Fibroblast of gingiva (primary cell): ENCODE data around the gene EMP1.

Experiments
- DNase-seq: peaks from one replicate; pipeline ENCODE4 v3.0.0-alpha.2; 2011; ENCODE audit warnings: low read depth

EMP1 gene

GRCh38 chr12:13196130-13196921, at the start of gene EMP1:
TSS of gene EMP1 (plus strand) at chr12:13196726. CDS start at chr12:13211511, 14,785 bp downstream.
- DNase-seq, result peak; percentile 100

GRCh38 chr12:13147688-13148484, 48.6 kb upstream of the EMP1 start:
- no peak for DNase-seq

GRCh38 chr12:13148485-13148847, 48.1 kb upstream of the EMP1 start:
- peak; percentile 68 for DNase-seq

- DNase-seq, result no peak
Measured at GRCh38 chr12:13149411-13149810, 47.1 kb upstream of the EMP1 start.

GRCh38 chr12:13152281-13152680, 44.2 kb upstream of the EMP1 start:
- DNase-seq, result peak; percentile 44

DNA sequence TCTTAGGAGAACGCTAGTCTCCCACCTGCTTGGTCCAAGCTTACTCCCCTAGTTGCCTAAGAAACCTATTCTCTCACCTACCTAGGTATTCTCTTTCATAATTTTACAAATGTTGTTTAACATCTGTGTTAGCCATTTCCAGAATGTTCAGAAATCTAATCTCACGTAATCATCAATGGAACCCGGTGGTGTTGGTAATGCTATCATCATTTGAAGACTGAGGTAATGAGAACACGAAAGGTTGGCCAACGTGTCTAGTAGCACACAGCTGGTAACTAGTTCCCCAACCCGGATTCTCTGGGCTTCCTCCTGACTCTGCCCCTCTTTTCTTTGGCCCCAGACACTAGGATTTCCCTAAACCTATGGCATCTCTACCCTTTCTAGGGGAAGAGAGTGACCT, 43.8 kb upstream of the EMP1 start:
- DNase-seq, result no peak

DNA sequence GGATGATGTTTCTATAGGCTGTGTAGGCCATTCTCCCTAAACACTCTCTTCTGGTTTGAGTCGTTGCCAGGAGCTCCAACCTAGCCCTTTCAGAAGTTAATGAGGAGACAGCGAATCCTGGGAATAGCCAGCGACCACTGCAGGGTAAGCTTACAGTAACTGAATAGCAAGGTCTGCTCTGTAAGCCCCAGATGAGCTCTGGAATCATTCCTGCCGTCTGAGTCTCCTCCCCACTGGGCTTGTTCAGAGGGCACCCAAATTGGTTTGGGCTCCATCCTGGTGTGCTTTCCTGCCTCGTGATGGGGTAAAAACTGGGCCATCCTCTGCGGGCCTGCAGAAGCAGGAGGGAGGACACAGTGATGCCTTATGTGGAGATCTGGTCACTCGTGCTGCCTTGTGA, 43.3 kb upstream of the EMP1 start:
- no peak for DNase-seq

- DNase-seq, result peak; percentile 91
Measured at GRCh38 chr12:13154027-13154538, 42.4 kb upstream of the EMP1 start.

DNA sequence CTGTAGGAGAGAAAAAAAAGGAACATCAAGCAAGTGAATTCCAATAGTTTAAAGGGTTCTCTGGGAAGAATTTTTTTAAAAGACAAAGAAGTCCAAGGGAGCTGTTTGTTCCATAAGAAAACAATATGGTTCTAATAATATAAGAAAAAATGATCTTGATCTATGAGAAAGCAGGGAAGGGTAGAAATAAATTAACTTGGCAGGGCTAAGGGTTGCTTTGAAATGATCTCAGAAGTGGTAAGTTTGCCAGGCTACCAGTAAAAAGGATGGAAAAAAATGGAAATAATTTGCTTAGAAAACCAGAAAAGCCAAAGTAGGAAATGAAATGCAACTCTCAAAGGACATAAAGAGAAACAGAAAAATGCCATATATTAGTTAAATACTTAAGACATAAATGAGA, 41.7 kb upstream of the EMP1 start:
- peak; percentile 49 for DNase-seq

GRCh38 chr12:13156277-13156676, 40.2 kb upstream of the EMP1 start:
- no peak for DNase-seq

GRCh38 chr12:13161172-13161571, 35.4 kb upstream of the EMP1 start:
- DNase-seq, result no peak

GRCh38 chr12:13162904-13163303, 33.6 kb upstream of the EMP1 start:
- DNase-seq, result no peak

DNA sequence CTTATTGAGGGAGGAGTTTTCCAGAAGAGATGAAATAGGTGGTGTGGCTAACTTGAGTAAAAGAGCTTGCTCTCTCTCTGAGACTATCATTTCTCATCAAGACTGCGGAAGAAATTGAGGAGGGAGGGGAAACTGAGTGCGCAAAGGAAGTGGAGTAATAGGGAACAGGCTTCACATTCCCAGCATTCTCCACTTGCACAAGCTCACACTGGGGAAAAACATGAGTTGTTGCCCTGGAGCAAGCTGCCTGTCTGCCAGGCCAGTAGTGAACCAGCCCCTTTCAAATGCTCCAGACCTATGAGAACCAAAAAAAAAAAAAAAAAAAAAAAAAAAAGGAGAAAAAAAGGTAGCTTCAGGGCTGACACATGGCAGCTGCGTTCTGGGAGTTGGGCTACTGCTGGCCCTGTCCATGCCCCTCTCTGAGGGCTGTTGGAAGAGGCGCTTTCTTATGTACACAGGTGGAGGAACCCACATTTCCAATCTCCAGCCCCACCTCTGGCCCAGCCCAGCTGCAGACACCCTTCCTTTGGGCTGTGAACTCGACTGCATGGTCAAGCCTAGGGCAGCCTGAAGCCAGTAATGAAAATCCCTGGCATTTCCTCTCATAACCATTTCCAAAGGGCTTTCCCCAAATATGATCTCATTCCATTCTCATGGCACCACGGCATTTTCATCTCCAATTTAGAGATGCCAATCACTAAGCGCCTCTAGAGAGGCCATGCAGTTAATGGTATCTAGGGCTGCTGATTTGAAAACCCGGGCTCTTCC, 32.5 kb upstream of the EMP1 start:
- peak; percentile 72 for DNase-seq

DNA sequence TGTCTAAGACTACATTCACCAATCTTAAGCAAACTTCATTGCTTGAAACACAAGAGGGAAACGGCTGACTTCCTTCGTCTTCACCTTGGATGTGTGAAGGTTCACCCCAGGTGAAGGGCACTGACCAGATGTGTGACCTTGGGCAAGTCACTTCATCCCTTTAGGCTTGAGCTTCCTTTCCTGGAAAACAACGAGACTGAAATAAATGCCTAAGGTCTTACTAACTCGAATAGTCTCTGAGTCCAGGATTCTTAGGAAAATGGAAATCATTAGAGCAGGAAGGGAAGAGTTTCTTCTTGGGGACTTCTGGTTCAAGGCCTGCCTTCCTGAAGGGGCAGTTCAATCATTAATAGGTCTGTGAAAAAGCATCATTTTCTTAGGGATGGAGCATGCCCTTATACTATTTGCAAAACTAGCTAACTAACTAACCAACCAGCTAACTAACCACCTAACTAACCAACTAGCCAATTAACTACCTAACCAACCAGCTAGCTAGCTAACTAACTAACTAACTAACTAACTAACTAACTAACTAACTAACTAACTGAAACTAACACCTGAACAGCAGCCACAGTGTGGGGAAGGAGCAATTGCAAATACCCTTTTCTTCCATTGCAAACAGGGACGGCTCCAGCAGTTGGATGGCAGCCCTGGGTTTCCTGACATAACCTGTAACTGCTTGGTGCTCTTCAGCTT, 31.5 kb upstream of the EMP1 start:
- DNase-seq, result no peak

DNA sequence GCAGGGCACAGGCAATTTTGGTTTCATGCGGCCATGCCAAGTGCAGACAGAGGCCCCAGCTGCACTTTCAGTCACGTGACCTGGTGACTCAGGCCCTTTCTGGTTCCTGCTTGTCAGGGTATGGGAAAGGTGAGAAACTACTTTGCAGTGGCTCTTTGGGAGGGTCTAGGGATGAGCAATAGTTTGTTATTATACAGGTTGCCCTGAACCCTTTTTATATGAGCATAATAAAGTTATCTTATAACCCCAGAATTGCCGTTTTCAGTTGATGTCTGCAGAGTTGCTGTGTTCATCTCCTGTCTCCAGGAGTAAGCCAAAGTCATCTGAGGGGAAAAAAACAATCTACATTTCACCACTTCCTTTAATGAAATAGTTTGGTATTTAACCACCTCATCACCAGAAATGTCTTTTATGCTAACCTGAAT, 30.9 kb upstream of the EMP1 start:
- peak; percentile 78 for DNase-seq

DNA sequence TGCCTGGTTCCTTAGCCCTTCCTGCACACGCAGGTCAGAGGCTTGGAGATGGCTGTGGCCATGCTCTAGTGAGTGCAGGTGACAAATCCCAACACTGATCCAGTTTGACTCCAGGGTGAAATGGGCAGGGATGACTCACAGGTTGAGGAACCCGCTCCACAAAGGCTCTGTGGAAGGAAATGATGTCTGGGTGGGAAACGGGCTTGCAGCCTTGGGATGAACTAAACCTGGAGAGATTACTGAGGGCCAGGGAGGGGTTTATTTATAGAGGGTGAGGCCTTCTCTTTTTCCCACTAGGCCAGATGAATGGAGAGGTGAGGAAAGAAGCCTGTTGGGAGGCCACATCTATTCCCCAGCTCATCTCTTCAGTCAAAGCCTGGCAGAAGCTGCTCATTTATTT, 29.3 kb upstream of the EMP1 start:
- no peak for DNase-seq

DNA sequence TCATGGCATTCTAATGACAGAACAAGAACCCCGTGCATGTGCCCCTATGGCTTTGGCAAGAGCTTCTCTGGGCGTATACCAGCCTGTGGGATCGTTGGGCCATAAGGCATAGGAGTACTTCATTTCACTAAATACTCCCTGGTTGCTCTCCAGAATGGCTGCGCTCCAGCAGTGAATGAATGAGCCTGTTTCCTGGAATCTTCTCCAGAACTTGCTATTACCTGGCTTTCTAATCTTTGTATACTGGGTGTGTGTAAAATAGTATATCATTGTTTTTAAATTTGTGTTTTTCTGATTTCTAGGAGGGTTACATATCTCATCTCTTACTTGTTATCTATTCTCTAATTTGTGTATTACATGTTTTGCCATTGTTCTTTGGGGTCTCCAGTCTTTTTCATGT, 28.6 kb upstream of the EMP1 start:
- no peak for DNase-seq

GRCh38 chr12:13169272-13169671, 27.3 kb upstream of the EMP1 start:
- DNase-seq, result no peak

DNA sequence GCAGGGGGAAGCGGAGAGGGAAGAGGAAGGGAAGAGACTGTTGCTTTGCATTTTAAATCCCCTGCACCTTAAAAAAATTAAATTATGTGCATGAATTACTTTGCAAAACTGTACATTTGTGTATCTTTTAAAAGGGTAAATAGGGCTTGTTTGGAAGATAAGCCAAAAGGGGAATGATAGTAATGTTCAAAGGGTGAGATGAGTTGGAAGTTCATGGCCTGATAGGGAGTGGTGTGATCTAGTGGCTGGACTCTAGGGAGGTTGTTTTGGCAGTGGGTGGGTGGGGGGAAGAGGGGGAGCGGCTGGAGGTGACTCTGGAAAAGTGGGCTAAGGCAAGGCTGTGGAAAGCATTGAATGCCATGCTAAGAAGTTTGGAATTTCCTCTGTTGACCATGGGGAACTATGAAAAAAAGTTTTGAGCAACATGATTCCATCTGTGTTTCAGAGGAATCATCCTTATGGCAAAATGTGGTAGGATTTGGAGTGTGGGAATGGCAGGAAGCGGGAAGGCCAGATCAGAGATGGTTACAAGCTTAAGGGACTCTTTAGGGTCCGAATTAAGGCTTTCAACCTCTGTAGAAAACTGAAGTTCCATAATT, 25.5 kb upstream of the EMP1 start:
- no peak for DNase-seq

DNA sequence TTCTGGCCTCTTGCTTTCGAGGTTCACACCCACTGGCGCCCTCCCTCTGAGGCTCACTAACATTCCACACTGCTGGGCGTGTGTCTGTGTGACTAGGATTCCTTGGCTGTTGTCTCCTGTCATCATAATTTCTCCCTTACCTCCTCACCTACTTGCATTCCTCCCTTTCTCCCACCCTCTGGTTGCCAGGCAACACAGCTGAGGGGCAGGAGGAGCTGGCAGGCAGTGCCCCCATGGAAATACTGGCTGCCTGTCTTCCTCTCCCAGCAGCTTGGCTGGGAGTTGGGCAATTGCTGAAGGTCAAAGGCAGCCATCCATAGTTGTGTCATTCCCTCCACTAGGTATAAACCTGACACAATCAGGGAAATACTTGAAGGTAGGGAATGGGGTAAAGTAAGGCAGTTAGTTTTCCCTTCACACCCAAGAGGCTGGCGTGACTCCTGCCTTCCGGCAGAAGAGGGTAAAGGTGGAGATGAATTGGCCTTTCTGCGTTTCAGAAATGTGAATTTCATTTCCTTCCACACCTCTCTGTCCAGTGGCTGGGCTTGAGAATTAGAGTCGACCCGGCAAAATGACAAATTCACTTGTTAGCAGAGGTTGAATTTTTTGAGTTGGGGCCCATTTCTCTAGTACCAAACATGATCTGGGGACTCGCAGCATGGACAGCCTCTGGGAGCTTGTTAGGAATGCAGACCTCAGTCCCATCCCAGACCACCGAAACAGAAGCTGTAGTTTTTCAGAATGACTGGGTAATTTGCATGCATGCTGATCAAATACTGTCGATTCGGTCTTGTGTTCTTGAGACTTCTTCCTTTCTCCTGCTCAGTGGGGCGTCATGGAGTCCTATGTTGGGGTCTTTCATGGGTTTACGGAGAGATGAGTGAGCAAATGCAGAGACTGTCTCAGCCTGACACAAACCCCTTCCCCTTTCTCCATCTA, 24.3 kb upstream of the EMP1 start:
- DNase-seq, result peak; percentile 62
